H1 (cell line): ENCODE results near the gene GRID2. TPM values are rescaled to one million over a fixed set of nuclear protein-coding genes. Genes with fewer than 3 reads are reported as not detected.

Experiments
- CTCF ChIA-PET: fragments of 300-600 bp; sonication (Branson Sonifier 250); formaldehyde crosslinking; loops from one replicate; lab custom pipeline; 2021; ENCODE audit not compliant: partially characterized antibody; lab: Charles Lee
- POLR2A ChIA-PET: fragments of 300-600 bp; sonication (Branson Sonifier 250); formaldehyde crosslinking; loops from one replicate; lab custom pipeline; 2021; ENCODE audit warnings: inconsistent platforms; ENCODE audit not compliant: partially characterized antibody; lab: Charles Lee
- DNase-seq, 2 experiments: peaks; one replicate each; pipeline versions ENCODE4 v3.0.0 to v3.0.0-alpha.2; 2010 to 2022; ENCODE audit warnings: low spot score in 2 of 2, low read depth in 1 of 2, mixed read lengths in 1 of 2
- FAIRE-seq: peaks from 2 replicates; lab custom pipeline; 2011; peaks lifted over from hg19 to GRCh38; lab: Jason Lieb, UNC
- H2AFZ ChIP-seq: 2 replicates; pipeline ENCODE4 v1.8.1; 2012; ENCODE audit warnings: low read length, inconsistent platforms
- H2AK5ac ChIP-seq: 2 replicates; pipeline ENCODE4 v1.6.1; 2013; ENCODE audit warnings: low read depth, low read length
- H2BK120ac ChIP-seq: replicated peaks from 2 replicates; pipeline ENCODE3; 2013; ENCODE audit warnings: low read depth, low read length, inconsistent platforms
- H2BK12ac ChIP-seq: 2 replicates; pipeline ENCODE4 v1.6.1; 2013; ENCODE audit warnings: low read depth, low read length
- H2BK15ac ChIP-seq: 2 replicates; pipeline ENCODE4 v1.6.1; 2013; ENCODE audit warnings: low read length
- H2BK20ac ChIP-seq: 2 replicates; pipeline ENCODE4 v1.6.1; 2013; ENCODE audit warnings: low read length
- H2BK5ac ChIP-seq: 2 replicates; pipeline ENCODE4 v1.6.1; 2013; ENCODE audit warnings: low read depth, low read length
- H3K14ac ChIP-seq: 2 replicates; pipeline ENCODE4 v1.6.1; 2013; ENCODE audit warnings: inconsistent platforms; ENCODE audit not compliant: insufficient read length
- H3K18ac ChIP-seq: 2 replicates; pipeline ENCODE4 v1.6.1; 2013; ENCODE audit warnings: low read length; ENCODE audit errors: extremely low read depth
- H3K23ac ChIP-seq: 2 replicates; pipeline ENCODE4 v1.6.1; 2013; ENCODE audit warnings: inconsistent platforms; ENCODE audit not compliant: insufficient read length
- H3K23me2 ChIP-seq: 2 replicates; pipeline ENCODE4 v1.6.1; 2013; ENCODE audit warnings: low read depth, low read length
- H3K27ac ChIP-seq: 2 replicates; pipeline ENCODE4 v1.6.1; 2011; ENCODE audit warnings: low read depth, low read length, inconsistent platforms
- H3K27me3 ChIP-seq, 4 experiments: replicated peaks in 1 of 4; 1 replicate in 1 of 4; 2 replicates in 3 of 4; pipeline versions ENCODE4 v1.6.1 to v1.8.1; 2011 to 2013; ENCODE audit warnings: low read length in 3 of 4, mild to moderate bottlenecking in 3 of 4, inconsistent platforms in 2 of 4, mixed read lengths in 2 of 4, moderate library complexity in 1 of 4; ENCODE audit not compliant: control insufficient read depth in 3 of 4, insufficient read depth in 3 of 4; ENCODE audit errors: extremely low read depth in 1 of 4
- H3K36me3 ChIP-seq, 4 experiments: 2 replicates each; pipeline versions ENCODE4 v1.6.1 to v1.8.1; 2011 to 2013; ENCODE audit warnings: mild to moderate bottlenecking in 4 of 4, low read length in 3 of 4, moderate library complexity in 2 of 4, control low read depth in 1 of 4, inconsistent platforms in 1 of 4; ENCODE audit not compliant: insufficient read depth in 4 of 4, control insufficient read depth in 2 of 4
- H3K4ac ChIP-seq: replicated peaks from 2 replicates; pipeline ENCODE3; 2013; ENCODE audit warnings: low read length, low read depth, mixed read lengths, inconsistent platforms; ENCODE audit not compliant: insufficient read length
- H3K4me1 ChIP-seq, 4 experiments: replicated peaks in 1 of 4; 1 replicate in 1 of 4; 2 replicates in 3 of 4; pipeline versions ENCODE4 v1.6.1 to v1.8.1; 2011 to 2013; ENCODE audit warnings: low read length in 3 of 4, inconsistent platforms in 2 of 4, mixed read lengths in 1 of 4; ENCODE audit not compliant: insufficient read depth in 4 of 4, control insufficient read depth in 3 of 4
- H3K4me2 ChIP-seq, 2 experiments: 2 replicates each; pipeline versions ENCODE4 v1.6.1 to v1.8.1; 2011 to 2013; ENCODE audit warnings: low read depth in 2 of 2, low read length in 2 of 2, control low read depth in 1 of 2, inconsistent platforms in 1 of 2, mild to moderate bottlenecking in 1 of 2; ENCODE audit not compliant: insufficient read depth in 1 of 2
- H3K4me3 ChIP-seq, 4 experiments: fragments of 200-600, 300-600 bp in 1 of 4; sonication (generic), shearing (Covaris generic), sonication (Bioruptor Twin) in 1 of 4; 2 replicates each; pipeline versions ENCODE4 v1.5.1 to v1.8.1; 2011 to 2016; ENCODE audit warnings: low read length in 4 of 4, low read depth in 3 of 4, control low read depth in 2 of 4, inconsistent platforms in 2 of 4, mild to moderate bottlenecking in 2 of 4, mixed read lengths in 1 of 4, moderate library complexity in 1 of 4; ENCODE audit not compliant: insufficient read depth in 2 of 4; ENCODE audit errors: extremely low read depth in 1 of 4
- H3K56ac ChIP-seq: replicated peaks from 2 replicates; pipeline ENCODE3; 2013; ENCODE audit warnings: low read depth, mild to moderate bottlenecking, mixed read lengths, low read length, inconsistent platforms; ENCODE audit not compliant: insufficient read length
- H3K79me1 ChIP-seq: 2 replicates; pipeline ENCODE4 v1.6.1; 2013; ENCODE audit warnings: low read depth, low read length, control low read depth
- H3K79me2 ChIP-seq, 2 experiments: 2 replicates each; pipeline versions ENCODE4 v1.6.1 to v1.8.1; 2012 to 2013; ENCODE audit warnings: low read length in 2 of 2, mild to moderate bottlenecking in 2 of 2, inconsistent platforms in 1 of 2; ENCODE audit not compliant: insufficient read depth in 2 of 2, control insufficient read depth in 1 of 2
- H3K9ac ChIP-seq, 4 experiments: replicated peaks in 1 of 4; 1 replicate in 1 of 4; 2 replicates in 3 of 4; pipeline versions ENCODE4 v1.6.1 to v1.8.1; 2011 to 2013; ENCODE audit warnings: low read depth in 3 of 4, low read length in 3 of 4, control low read depth in 2 of 4, mild to moderate bottlenecking in 2 of 4, moderate library complexity in 2 of 4, inconsistent platforms in 1 of 4; ENCODE audit errors: extremely low read depth in 1 of 4
- H3K9me3 ChIP-seq, 2 experiments: 2 replicates each; pipeline versions ENCODE4 v1.6.1 to v1.8.1; 2012 to 2013; ENCODE audit warnings: mild to moderate bottlenecking in 2 of 2, moderate library complexity in 2 of 2, control low read depth in 1 of 2, inconsistent platforms in 1 of 2, low read depth in 1 of 2, low read length in 1 of 2, mixed read lengths in 1 of 2; ENCODE audit not compliant: insufficient read depth in 2 of 2
- H4K20me1 ChIP-seq, 2 experiments: replicated peaks in 1 of 2; 2 replicates each; pipeline versions ENCODE3 to v1.8.1; 2011 to 2013; ENCODE audit warnings: inconsistent platforms in 2 of 2, low read length in 2 of 2, mild to moderate bottlenecking in 1 of 2; ENCODE audit not compliant: insufficient read depth in 2 of 2, control insufficient read depth in 1 of 2
- H4K5ac ChIP-seq: 2 replicates; pipeline ENCODE4 v1.6.1; 2013; ENCODE audit warnings: low read length, low read depth, mixed read lengths, inconsistent platforms; ENCODE audit not compliant: insufficient read length
- H4K8ac ChIP-seq: 2 replicates; pipeline ENCODE4 v1.8.0; 2013; ENCODE audit warnings: mild to moderate bottlenecking, moderate library complexity, low read length, inconsistent platforms; ENCODE audit not compliant: insufficient read depth; ENCODE audit errors: extremely low read depth
- H4K91ac ChIP-seq: replicated peaks from 2 replicates; pipeline ENCODE3; 2013; ENCODE audit warnings: low read length, mixed read lengths, inconsistent platforms; ENCODE audit not compliant: insufficient read length
- ATF2 ChIP-seq: IDR thresholded peaks from 2 replicates; pipeline ENCODE4 v1.6.1; 2012; ENCODE audit warnings: low read length, inconsistent platforms
- ATF3 ChIP-seq: IDR thresholded peaks from 2 replicates; pipeline ENCODE4 v1.6.1; 2011; ENCODE audit warnings: low read depth, mild to moderate bottlenecking, low read length; ENCODE audit not compliant: insufficient read depth
- BACH1 ChIP-seq: IDR thresholded peaks from 2 replicates; pipeline ENCODE4 v1.6.1; 2012; ENCODE audit warnings: low read length, improper control_type of control experiment
- KDM1A ChIP-seq: fragments of 200-600, 300-600 bp; sonication (generic); IDR thresholded peaks from 2 replicates; pipeline ENCODE4 v1.7.1; 2016; ENCODE audit warnings: mild to moderate bottlenecking, low read length, borderline replicate concordance
- KDM5A ChIP-seq: fragments of 200-600 bp; IDR thresholded peaks from 2 replicates; pipeline ENCODE4 v1.7.1; 2012; ENCODE audit warnings: mild to moderate bottlenecking, low read length, inconsistent platforms, mixed read lengths
- NRF1 ChIP-seq: IDR thresholded peaks from 2 replicates; pipeline ENCODE4 v1.6.1; 2011; ENCODE audit warnings: mild to moderate bottlenecking, low read depth, low read length, improper control_type of control experiment
- POLR2A ChIP-seq, 2 experiments: IDR thresholded peaks; 1 replicate in 1 of 2; 2 replicates in 1 of 2; pipeline ENCODE4 v1.6.1; 2011; ENCODE audit warnings: low read depth in 2 of 2, low read length in 2 of 2, mild to moderate bottlenecking in 2 of 2; ENCODE audit errors: control extremely low read depth in 1 of 2
- POLR2AphosphoS5 ChIP-seq: IDR thresholded peaks from 2 replicates; pipeline ENCODE4 v1.6.1; 2011; ENCODE audit warnings: low read depth, low read length
- RNF2 ChIP-seq: fragments of 200-900, 300-1000 bp; sonication (generic); IDR thresholded peaks from 2 replicates; pipeline ENCODE4 v1.7.1; 2016; ENCODE audit warnings: borderline replicate concordance, low read depth, mild to moderate bottlenecking, antibody characterized with exemption, low read length; ENCODE audit not compliant: poor library complexity, severe bottlenecking; ENCODE audit errors: missing control alignments
- SAP30 ChIP-seq: fragments of 300-600 bp; sonication (generic); IDR thresholded peaks from 2 replicates; pipeline ENCODE4 v1.7.1; 2012; ENCODE audit warnings: low read length, moderate library complexity, mild to moderate bottlenecking, inconsistent platforms; ENCODE audit not compliant: insufficient read depth, insufficient replicate concordance
- SP4 ChIP-seq: IDR thresholded peaks from 2 replicates; pipeline ENCODE4 v1.6.1; 2012; ENCODE audit warnings: low read length, inconsistent platforms
- WGBS, 2 experiments: shearing (Covaris generic) in 1 of 2; methylation state at CpG; one replicate each; pipeline versions ENCODE4 v1.1.6 to v1.1.7; 2013 to 2015; ENCODE audit warnings: low lambda C conversion rate in 2 of 2, mixed read lengths in 2 of 2, inconsistent platforms in 1 of 2, low coverage in 1 of 2, missing lambda C conversion rate in 1 of 2; ENCODE audit not compliant: insufficient replicate concordance in 2 of 2, insufficient coverage in 1 of 2, insufficient read length in 1 of 2; ENCODE audit errors: extremely low coverage in 1 of 2, missing lambda C conversion rate in 1 of 2; 5-methylcytosine and 5-hydroxymethylcytosine counted together
- polyA plus RNA-seq, 7 experiments: library from polyadenylated mRNA; depleted of rRNA in 3 of 7; stranded (reverse) in 5 of 7; unstranded in 2 of 7; fragments of >200 nt in 5 of 7; fragments of 200-250 nt in 2 of 7; gene quantifications; 1 replicate in 5 of 7; 2 replicates in 1 of 7; 4 replicates in 1 of 7; pipeline versions ENCODE4 v1.2.1 to v1.2.3, GENCODE V29; 2011 to 2013; ENCODE audit warnings: missing spikeins in 2 of 7, mixed read lengths in 2 of 7
- total RNA-seq: library from RNA; stranded (reverse); fragmentation: NEBNext Ultra II Directional; extraction: Animal tissue kit (Norgen Biotek cat#: 25700); gene quantifications from 2 replicates; pipeline ENCODE4 v1.2.1, GENCODE V29; 2021

GRID2 gene
- total and polyA plus RNA-seq, 2 of the 8 experiments (the other 6 are each of a cell fraction or from before 2014, with no cell fraction given), result 31.1 to 81.9 TPM

- Histone ChIP-seq H3K9me3 (no peaks in the 10 kb centered on the region), H4K20me1 (peaks cover 0 to 2% of the 10 kb centered on the region in 2 experiments), H4K91ac (no peak overlapping the region), H2BK12ac (no peak overlapping the region), H3K23ac (no peak overlapping the region), H3K79me1 (no peaks in the 10 kb centered on the region; the same call in 1 of the 2 replicates), H3K4me3 (no peak overlapping the region), H3K36me3 (no peaks in the 10 kb centered on the region), H3K4me1 (no peaks in the 10 kb centered on the region), H4K8ac (no peak overlapping the region), H3K79me2 (0 out of 4 replicates have a peak, but pooled peaks cover 0 to 3% of the 10 kb centered on the region in 2 experiments), H3K9ac (no peak overlapping the region), H2BK5ac (no peak overlapping the region), H2BK120ac (no peak overlapping the region), H2AK5ac (no peak overlapping the region), H2AFZ (no peak overlapping the region), H2BK15ac (no peak overlapping the region), H3K27me3 (no peaks in the 10 kb centered on the region), H3K14ac (no peak overlapping the region), H3K4me2 (no peak overlapping the region), H2BK20ac (no peak overlapping the region), H4K5ac (no peak overlapping the region), H3K27ac (no peak overlapping the region), H3K56ac (no peak overlapping the region), H3K4ac (no peak overlapping the region), H3K23me2 (no peaks in the 10 kb centered on the region), H3K18ac (no peak overlapping the region)
- ChIA-PET POLR2A (interaction anchor here (1.4 to 1.5 kb wide), 2 partner anchors 9 to 11 kb away, joined by 3 to 6 read pairs; no protein-coding TSS in a partner anchor), CTCF (no interaction called here)
- TF ChIP-seq POLR2AphosphoS5, result no peak
- no peak for TF ChIP-seq SP4
- TF ChIP-seq BACH1, result no peak
- no peak for TF ChIP-seq ATF2
- no peak for TF ChIP-seq SAP30
- TF ChIP-seq ATF3, result no peak
- no peak for TF ChIP-seq RNF2
- TF ChIP-seq NRF1, result no peak
- no peak for TF ChIP-seq POLR2A (IDR thresholded peaks at IDR 0.05; ENCODE audit: control extremely low read depth in 1 of 2, low read depth in 2 of 2, low read length in 2 of 2)
- TF ChIP-seq KDM5A, result no peak
- no peak for TF ChIP-seq KDM1A
- DNase-seq (no peak), FAIRE-seq (no peak)
- 96% methylated on average over 3 of the region's 3 CpGs; no CpG with 5 or more reads in 1 of the 2 experiments for WGBS, 2 experiments
These were observed 40.5 kb downstream of the GRID2 start for GRCh38 chr4:92344216-92344615.
